Breast epithelium (tissue), 3 donors: ENCODE results near the gene GPR180.

ENCODE experiments used
- POLR2AphosphoS5 ChIP-seq, 3 donors: sonication (generic); formaldehyde crosslinking; IDR thresholded peaks; one replicate each; pipeline ENCODE4 v1.6.1; 2017; ENCODE audit warnings: antibody characterized with exemption in 3 of 3
- TF ChIP-seq, protein P1 (sequence below), 3 donors: fragments of 450-650 bp; IDR thresholded peaks; one replicate each; pipeline ENCODE4 v1.5.1; 2016 to 2017; ENCODE audit warnings: antibody characterized with exemption in 3 of 3, mild to moderate bottlenecking in 3 of 3, moderate library complexity in 3 of 3

DNA sequence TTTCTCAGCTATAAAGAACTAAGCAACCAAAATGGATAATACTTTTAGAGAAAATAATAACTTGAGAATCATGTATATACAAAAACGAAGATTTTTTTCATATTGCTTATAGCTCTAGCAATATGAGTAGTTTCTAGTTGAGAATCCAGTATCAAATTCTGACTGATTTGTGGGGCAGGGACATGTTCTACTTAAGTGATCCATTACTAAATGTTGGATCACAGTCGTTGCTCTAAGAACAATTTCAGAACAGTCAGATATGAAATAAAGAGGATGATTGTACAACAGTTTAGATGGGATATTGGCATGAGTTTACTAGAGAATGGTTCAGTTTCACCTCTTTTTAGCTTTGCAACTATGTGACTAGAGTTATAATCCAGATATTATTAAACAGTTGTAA lies 70.7 kb downstream of the GPR180 start:
- TF ChIP-seq, protein P1, sequence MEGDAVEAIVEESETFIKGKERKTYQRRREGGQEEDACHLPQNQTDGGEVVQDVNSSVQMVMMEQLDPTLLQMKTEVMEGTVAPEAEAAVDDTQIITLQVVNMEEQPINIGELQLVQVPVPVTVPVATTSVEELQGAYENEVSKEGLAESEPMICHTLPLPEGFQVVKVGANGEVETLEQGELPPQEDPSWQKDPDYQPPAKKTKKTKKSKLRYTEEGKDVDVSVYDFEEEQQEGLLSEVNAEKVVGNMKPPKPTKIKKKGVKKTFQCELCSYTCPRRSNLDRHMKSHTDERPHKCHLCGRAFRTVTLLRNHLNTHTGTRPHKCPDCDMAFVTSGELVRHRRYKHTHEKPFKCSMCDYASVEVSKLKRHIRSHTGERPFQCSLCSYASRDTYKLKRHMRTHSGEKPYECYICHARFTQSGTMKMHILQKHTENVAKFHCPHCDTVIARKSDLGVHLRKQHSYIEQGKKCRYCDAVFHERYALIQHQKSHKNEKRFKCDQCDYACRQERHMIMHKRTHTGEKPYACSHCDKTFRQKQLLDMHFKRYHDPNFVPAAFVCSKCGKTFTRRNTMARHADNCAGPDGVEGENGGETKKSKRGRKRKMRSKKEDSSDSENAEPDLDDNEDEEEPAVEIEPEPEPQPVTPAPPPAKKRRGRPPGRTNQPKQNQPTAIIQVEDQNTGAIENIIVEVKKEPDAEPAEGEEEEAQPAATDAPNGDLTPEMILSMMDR (IDR thresholded peaks at IDR 0.05) = no peak
- no peak for TF ChIP-seq POLR2AphosphoS5 (IDR thresholded peaks at IDR 0.05)
